ENCODE data around the gene NAE1.

GRCh38 chr16:66843191-66843590 lies 12.4 kb upstream of the NAE1 start:
- TF ChIP-seq CTCF (conservative IDR thresholded peaks at IDR 0.05; ENCODE audit: low read depth, low read length) (no peak), EZH2 (IDR thresholded peaks at IDR 0.05; ENCODE audit: low read length, unreplicated experiment) (no peak), EZH2phosphoT487 (IDR thresholded peaks at IDR 0.05; ENCODE audit: borderline replicate concordance, low read length) (no peak)

Data from PC-3 (cell line).